ENCODE data around the gene DOCK9.

Gene DOCK9

DNA sequence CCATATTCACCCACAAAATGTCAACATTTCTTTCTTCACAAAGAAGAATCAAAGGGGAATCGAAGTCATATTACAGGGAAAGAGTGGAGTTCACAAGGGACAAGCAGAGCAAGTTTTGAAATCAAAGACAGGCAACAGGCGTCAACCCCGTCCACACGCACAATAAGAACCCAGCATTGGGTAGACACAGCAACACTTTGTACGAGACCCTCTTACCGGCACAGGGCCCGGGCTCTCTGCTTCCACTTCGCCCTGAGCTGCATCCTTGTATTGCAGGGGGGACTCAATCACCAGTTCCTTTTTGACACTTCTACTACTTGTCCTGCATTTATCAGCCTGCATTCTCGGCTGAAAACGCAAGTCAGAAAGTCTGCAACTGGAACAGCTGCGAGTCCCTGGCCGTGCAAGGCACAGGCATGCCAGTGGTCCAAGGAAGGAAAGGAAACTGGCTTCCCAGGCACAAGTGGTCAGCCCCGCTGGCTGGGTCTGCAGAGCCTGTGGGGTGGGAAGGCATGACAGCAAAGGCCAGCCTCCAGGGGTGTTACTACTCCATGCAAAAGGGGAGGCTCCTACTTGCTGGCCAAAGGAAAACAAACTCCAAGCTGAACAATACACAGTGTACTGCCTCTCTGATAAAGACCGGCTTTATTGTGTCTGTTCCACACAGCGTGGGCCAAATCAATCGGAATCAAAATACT is at the start of gene DOCK9:
TSS of gene DOCK9 (minus strand) at position 497 of the 698 bp plus-strand sequence. CDS start at position 342, 155 bp downstream.
- no peak for DNase-seq

DNA sequence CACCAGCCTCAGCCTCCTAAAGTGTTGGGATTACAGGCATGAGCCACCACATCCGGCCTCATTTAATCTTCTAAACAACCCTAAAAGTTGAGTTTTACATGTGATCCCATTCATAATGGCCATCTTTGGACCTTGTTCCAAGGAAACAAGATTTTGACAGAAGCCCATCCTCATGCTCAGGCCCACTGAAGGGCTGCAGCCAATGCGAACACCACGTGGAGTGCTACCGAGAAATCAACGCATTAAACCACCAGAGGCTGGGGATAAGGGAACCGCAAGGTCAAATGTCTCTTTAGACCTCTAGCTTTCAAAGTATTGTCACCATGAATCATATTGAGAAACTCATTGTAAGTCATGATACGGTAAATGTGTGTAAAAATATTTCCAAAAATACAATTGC is 49.4 kb upstream of the DOCK9 start:
- DNase-seq: no peak

GRCh38 chr13:99022941-99023340 is 45.1 kb upstream of the DOCK9 start:
- DNase-seq: no peak

GRCh38 chr13:99018418-99019180 is 40.7 kb upstream of the DOCK9 start:
- no peak for DNase-seq

DNA sequence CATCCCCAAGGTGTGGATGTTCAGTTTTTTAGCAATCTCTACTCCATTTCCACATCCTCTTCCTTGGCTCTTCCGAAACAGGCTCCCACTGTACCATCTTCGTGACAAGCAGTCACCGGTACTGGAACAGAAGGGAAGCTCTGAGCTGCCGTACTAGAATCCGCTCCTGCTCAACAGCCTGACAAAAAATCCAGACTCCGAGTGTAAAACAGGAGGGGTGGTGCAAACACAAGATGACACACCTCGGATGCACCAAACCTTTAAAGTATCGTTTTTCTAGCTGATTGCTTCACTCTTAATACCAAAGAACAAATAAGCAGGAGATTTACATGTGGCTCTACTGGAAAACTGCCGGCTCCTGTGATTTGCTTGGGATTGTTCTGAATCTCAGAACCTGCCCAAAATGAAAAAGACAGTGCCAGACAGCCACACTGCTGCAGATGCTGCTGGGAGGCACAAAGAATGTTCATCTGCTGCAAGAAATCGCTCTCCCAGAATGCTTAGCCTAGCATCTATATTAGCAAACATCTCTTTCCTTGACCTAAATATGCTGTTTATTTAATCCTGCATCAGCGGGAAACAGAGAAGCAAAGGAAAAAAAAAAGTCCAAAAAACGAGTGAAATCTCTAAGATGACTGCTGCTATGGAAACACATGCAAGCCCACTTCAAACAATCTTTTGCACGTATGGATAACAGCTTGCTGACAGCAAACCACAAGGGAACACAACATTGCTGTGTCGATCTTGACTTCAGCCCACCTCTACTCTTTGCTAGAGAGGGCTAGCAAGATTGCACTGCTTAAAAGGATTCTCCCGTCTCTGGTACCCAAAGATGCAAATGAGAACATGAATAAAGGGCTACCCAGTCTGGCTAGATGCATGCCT is 38.0 kb upstream of the DOCK9 start:
- DNase-seq: no peak

DNA sequence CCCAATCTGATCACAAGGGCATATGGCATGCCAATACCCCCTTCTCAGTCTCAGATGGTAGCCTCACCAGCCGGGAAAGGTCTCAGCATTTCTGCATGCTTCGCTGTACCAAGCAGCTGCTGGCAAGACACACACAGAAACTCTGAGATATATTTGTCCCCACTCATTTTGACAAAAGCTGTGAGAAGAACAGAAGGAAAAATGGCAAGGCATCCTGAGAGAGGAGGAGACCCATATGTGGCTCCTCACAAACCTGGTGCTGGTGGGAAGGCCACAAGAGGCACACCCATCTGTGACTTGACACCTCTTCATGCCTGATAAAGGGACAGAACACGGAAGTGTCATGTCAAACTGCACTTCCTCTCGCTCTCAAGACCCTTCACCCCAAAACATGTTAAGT is 36.7 kb upstream of the DOCK9 start:
- DNase-seq: no peak

DNA sequence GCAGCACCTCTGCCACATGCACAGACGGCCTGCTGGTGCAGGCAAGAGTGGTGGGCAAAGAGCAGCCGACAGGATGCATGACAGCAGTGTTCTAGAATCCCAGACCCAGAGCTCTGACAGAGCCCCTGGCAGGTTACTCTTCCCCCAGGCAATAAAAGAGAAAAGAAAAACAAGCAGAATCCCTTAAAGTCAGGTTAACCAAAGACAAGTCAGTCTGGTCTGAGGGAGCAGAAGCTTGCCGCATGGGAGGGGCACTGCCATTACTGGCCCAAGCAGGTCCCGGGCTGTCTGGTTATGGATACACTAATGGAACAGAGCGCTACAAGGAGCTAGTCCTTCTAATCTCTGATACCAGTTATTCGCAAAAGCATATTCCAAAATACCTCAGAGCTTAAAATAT is 36.1 kb upstream of the DOCK9 start:
- no peak for DNase-seq

DNA sequence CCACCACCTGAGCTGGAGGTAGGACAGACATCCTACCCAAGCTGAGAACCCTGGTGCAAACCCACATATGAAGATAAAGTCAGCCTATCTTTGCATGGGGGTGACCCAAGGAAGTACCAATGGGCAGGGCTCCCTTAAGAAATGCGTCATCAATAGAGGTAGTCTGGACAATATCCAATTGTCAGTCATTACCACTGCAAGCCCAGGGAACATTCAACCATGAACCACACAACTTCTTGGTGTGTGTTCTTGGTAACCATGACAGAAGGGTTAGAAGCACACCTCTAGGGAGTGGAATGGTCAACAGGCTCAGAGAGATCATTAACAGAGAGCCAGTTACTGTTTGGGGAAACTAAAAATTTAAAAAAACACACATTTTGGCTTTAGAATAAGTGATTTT is 34.7 kb upstream of the DOCK9 start:
- DNase-seq: no peak

DNA sequence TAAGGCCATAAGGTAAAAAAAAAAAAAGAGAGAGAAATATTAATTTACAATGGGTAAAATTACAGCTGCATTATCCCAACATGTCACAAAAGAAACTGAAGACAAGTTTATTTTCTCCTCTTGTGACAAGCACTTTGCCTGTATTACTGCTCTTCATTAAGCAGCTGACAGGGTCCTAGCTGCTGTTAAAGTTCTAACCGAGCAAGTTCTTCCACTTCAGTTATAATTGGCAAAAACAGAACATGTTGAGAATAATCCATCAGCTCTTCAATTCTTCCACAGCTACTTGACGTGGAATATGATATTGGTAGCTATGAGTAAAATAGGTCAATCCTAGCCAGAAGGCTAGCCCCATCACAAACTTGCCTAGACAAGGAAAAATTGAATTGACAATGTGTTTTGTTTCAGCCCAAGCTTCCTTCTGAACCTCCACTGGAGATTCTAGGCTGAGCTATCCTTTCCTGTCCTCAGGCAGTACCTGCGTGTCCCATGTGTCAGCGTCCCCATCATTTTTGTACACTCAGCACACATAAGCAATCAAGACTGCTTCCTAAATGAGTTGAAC is 32.2 kb upstream of the DOCK9 start:
- DNase-seq: no peak

GRCh38 chr13:99008577-99008976 is 30.7 kb upstream of the DOCK9 start:
- no peak for DNase-seq

DNA sequence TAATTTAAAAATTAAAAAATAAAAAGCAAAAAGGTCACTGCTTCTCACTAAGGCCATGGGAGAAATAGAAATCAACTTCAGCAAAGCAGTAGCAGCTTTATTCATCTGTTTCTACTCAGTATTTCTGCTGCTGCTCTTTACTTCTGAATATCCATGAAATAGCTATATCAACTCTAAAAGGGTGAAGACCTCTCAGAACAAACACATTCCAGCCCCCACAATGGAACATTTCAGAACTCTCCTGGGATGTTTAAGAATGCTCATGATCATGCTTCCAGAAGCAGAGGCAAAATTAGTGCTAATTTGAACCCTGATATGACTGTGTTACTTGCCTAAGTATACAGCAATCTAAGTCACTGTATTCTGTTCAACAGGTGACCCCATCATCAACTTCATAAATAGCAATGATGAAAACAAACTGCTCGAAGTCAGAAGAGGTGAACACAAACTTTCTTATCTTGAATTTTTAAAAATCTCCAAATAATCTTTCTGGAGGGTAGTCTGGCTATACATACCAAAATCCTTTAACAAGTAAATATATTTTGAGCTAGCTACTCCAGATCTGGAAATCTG is 29.6 kb upstream of the DOCK9 start:
- no peak for DNase-seq

DNA sequence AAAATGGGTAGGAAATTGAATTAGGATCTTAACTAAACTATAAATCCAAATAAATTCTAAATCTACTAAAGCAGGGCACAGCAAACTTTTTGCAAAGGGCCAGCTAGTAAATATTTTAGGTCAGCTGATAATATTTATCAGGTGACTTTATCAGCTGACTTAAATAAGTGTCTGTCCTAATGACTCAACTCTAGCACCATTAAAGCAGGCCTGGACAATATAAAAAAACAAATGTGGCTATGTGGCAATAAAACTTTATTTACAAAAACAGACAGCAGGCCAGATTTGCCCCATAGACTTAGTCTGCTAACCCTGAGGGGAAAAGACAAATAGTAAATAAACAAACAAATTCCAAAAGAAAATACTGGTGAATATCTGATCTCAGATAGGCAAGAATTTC is 27.7 kb upstream of the DOCK9 start:
- DNase-seq: no peak

DNA sequence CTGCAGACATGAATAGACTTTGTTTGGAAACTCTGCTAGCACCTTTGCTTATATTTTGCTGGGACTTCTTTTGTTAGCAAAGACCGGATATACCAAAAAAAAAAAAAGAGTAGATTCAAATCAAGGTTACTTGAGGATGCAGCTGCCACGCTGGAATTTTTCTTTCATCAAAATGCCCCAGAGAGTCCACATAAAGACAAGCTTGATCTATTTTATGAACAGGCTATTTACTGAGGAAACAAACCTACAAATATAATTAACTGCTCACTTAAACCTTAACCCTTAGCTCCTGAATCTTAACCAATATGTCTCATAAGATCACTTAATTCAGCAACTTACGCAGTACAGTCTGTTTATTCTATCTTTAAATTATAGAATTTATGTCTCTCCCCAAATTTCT is 27.1 kb upstream of the DOCK9 start:
- DNase-seq: no peak

DNA sequence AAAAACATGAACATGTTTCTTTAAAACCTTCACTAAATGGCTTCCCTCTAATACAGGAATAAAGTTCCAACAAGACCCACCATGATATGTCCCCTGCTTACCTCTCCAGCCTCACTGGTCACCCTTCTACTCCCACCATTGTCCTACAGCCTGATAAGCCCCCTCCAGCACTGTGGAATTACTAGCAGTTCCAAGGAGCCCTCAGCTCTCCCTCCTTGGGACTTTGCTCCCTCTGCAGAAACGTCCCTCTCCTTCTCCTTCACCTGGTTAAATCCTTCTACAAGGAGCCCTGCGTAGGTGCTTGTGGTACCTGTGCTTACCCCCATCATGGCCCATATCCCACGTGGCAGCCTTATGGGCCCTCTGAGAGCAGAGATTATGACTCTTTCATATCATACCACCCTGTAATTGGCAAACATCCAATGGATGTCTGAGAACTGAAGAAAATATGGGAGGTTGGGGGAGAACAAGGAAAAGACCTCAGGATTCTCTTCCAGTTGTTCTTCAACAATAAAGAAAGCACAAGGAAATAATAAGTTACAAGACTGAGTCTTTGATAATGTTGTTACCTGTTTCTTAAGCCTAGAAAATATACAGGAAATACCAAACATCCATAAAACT is 26.1 kb upstream of the DOCK9 start:
- DNase-seq: no peak

GRCh38 chr13:99003186-99003585 is 25.3 kb upstream of the DOCK9 start:
- DNase-seq: no peak

- DNase-seq: no peak
Measured at GRCh38 chr13:99002172-99002710, 24.4 kb upstream of the DOCK9 start.

DNA sequence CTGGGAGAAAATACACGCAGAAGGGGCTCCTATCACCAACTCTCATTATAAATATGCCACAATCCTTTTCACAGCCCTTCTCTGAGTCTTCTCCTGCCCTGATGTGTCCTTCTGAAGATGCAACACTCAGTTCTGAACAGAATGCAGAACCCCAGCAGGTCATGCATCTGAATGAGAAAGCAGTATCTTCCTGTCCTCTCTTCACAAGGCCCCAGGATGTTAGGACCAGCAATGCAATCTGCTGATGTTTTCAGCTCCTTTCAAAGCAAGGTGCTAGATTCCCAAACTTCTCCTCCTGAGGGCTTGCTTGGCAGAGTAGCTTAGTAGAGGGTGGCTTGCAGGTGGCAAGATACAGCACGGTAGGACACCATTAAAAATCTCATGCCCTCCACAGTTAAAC is 22.3 kb upstream of the DOCK9 start:
- no peak for DNase-seq

DNA sequence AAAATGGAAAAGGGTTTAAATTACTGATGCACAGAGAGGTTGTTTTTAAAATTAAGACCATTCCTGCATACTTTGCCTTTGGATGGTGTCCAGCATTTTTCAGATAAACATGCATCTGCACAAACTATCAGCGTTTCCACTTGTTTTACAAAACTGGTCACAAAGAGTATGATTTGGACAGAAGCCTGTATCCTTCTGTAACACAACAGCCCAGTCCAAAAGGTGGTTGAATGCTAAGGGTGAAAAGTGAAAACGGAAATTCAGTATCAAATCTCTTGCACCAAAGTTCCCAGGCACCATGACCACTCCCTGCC is 21.7 kb upstream of the DOCK9 start:
- no peak for DNase-seq

DNA sequence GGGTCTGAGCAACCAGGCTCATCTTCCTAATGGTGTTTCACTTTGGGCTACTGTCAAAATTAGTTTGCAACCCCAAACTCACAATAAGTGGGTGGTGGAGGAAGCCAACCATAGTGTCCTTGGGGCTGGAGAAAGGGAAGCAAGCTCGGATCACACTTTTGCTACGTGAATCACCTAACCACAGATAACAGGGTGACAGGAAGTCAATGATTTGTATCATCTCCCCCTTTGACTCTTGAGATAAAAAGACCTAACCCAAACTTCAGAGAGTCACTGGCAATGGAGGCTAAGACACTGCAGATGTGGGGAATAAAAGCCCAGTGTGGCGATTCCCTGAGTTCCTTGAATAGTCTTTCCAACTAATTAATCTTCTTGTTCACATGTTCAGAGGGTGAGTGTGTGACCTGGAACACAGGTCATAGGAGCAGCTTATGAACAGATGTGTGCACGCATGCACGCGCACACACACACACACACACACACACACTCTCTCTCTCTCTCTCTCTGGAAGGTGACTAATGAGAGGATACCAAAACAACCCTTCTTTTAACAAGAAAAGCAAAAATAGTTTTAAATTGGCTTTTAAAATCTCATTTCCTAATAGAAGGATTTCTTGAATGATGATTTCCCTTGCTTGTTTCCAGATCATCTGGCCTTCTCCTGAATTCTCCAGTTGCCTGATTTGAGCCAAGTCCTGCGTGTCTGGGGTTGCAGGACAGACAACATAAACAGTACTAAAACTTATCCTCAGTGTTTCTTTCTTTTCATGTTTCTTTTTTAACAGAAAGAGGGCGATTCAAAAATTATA is 21.2 kb upstream of the DOCK9 start:
- no peak for DNase-seq

DNA sequence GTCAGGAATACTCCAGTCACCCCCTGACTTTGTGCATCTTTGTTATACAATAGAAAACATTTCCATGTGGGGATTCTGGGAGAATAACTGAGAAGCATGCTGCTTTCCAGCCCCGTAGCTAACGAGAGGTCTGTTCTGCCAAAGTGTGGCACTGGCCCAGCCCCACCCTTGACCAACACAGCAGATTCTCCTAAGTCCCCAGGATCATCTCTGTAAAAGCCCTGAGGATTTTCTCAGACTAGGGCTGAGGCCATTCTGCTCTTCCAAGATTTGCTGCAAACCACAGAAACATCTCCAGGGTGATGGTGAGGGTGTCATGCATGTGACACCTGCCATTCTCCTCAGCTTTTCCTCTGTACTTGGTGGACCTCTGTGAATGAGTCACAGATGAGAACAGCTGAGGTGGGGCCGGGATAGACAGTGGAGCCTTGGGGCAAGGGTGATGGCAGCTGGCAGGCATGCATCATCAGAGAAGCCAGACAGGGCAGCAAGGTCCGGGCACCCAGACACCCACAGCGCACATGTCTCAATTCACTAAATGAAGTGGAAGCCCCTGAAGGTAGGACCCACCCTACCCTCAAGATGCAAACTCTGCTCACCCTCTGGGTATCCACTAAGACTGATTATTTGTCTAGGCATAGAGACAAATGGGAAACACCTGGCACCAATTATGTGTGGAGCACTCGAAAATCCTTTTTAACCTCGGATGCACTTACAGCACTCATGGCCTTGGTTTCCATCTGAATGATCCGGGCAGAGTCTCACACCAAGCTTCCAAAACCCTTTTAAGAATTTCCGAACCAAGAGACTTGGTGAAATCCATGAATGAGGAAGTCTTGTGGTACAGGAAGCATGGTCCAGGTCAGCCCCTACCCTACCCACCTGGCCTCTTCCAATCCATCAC is 20.1 kb upstream of the DOCK9 start:
- DNase-seq: peak; percentile 8

All from NCI-H1694 (cell line).